GM11168 (cell line): ENCODE results near the gene IFITM5.

Experiments used
- in situ Hi-C: fragments of 300-500 bp; cut with MboI; formaldehyde crosslinking; loops from one replicate; pipeline ENCODE4 v1.12.0; 2022; ENCODE audit warnings: low sequenced_read_pairs; ENCODE audit not compliant: unreplicated experiment

Gene IFITM5

DNA sequence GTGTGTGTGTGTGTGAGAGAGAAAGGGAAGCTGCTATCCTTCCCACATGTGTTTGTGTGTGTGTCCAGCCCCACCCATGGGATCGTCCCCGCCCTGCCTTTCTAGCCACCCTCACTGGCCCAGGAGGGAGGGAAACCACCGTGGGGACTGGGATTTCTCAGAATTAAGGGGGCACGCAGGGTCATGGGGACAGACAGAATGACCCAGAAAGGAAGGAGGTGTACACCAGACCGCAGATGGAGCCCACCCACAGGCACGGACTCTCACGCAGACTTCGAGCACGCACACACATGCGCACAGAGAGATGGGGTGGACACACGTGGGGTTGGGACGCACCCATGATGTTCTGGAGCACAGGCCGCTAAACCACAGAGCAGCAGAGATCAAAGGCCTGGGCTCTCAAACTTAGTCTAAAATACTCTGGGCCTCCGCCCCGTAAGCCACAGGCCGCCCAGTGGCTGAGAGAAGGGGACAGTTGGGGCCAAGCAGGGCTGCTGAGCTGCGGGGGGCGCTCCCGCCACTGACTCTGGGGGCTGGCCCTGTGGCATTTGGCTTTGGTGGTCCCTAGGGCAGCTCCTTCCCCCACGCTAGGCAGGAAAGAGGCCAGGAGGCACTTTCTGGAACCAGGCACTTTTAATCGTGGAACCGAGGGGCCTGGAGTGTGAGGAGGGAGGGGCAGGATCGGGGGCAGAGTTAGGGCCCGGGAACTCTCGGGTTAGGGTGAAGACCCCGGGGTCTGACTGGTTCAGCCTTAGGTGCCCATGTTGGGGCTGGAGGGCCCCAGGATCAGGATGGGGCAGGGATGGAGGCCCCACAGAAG lies 1.5 kb downstream of the IFITM5 start:
- in situ Hi-C loops, result no loop called here

DNA sequence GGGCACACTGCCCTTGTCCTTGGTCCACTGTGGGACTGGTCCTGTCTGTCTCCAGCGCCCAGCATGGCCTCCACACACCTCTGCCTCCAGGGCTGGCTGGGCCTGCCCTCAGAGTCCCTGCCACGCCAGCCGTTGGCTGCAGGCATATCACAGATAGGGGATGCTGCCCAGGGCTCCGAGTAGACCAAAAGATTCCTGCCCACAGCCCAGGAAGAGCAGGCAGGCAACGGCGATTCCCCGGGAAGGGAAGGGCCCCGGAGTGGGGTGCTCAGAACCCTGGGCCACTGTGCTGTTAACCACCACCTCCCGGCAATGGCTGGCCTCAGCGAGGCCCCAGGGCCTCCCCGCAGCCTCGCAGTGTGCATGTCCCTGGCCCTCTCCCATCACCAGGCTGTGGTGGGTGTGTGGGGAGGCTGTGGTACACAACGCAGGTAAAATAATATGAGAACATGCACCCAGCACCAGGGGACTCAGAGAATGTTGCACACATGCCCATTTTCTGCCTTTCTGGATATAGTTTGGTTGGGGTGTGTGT lies 2.2 kb downstream of the IFITM5 start:
- in situ Hi-C loops, result no loop called here

DNA sequence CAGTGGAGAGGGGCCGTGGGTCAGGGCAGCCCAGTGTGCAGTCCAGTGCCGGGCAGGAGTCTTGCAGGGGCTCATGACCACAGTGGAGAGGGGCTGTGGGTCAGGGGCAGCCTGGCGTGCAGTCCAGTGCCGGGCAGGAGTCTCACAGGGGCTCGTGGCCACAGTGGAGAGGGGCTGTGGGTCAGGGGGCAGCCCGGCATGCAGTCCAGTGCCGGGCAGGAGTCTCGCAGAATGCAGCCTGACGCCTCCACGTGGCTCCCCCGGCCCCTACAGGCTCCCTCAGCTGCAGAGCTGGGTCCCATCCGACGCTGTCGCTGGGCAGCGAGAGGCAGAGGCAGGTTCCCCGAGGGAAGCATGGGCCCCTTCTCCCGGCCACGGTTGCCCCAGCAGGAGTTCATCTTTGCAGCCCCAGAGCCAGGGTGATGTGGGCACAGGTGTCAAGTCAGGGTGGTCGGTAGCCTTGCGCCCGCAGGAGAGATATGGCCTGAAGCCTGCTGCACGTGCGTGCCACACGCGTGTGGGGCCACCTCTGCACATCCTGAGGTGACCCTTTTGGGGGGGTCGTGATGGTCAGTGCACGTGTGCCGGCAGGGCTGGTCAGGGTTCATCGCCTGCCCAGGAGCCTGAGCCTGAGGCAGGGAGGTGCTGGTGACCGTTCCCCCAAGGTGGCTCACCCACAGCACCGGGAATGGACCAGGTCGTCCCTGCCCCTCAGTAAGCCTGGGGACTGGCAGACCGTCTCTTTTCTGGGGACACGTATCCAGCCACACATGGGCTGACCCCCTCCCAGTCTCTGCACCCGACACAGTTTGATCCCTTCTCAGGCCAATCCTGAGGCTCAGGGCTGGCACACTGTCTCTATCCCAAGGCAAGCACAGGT lies 2.9 kb downstream of the IFITM5 start:
- in situ Hi-C loops, result no loop called here

DNA sequence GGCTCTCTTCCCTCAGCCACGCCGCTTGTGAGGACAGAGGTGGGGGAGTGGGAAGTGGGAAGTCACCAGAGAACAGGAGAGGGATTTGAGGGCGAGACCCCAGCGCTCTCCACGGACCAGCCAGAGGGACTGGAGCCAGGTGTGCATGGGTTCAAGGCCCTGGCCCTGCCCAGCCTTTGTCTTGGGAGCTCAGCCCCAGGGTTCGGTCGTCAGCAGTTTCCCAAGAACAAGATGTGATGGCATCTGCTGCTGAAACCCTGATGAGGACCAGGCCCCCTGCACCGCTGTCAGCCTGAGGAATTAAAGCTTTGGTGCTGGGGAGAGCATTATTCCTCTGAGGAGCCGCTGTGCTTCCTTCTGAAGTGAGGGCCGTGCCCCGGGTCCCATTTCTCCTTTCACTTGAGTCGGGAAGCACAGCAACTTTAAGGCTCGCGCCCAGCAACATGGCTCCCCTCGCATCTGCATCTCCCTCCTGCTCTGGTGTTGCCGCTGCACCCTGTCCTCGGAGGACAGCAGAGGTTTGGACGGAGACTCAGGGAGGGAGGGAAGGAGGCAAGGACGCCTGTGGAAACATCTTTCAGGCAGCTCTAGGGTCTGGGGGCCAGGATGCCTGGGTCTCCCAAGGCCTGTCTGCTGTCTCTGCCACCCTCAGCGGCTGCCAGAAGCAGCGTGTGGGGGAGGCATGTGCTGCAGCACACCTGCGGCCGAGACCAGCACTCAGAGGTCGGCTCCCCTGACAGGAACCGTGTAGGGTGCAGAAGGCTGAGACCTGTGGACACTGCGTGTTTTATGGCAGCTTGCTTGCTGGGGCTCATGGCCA lies 3.8 kb downstream of the IFITM5 start:
- in situ Hi-C loops, result no loop called here

DNA sequence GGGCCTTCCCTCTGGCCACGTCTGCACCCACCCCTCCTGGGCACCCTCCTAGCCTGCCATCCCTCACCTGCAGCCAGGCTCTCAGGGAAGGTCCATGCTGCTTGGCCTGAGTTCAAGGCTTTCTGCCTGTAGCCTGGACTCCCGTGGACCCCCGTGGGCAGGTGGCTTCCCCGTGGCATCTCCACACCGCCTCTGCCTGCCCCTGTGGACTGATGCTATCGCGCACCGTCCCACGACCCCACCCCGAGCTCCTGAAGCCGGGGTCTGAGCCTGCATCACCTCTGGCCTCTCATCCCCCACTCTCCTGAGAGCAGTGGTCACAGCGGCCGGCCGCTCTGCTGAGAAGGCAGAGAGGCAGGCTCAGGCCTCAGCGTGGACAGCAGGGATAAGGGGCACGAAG lies 4.5 kb downstream of the IFITM5 start:
- in situ Hi-C loops, result no loop called here

DNA sequence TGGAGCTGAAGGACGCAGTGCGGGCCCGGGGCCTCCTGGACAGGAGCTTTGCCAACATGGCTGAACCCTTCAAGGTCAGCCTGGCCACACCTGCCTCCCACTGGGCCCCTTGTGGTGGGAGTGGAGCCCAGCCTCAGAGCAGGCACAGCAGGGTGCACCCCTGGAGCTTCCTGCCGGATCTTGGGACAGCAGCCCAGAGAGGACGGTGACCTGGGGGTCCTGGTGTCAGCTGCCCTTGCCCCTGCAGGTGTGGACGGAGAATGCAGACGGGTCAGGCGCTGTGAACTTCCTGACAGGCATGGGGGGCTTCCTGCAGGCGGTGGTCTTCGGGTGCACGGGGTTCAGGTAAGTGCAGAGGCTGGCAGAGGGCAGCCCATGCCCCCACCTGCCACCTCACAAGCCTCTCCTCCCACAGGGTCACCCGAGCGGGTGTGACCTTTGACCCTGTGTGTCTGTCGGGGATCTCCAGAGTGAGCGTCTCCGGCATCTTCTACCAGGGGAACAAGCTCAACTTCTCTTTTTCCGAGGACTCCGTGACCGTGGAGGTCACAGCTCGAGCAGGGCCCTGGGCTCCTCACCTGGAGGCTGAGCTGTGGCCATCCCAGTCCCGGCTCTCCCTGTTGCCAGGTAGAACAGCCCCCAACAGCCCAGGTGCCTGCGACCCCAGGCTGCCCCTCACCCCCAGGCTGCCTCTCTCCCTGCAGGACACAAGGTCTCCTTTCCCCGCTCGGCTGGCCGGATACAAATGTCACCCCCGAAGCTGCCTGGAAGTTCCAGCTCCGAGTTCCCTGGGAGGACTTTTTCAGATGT lies 5.3 kb downstream of the IFITM5 start:
- in situ Hi-C loops, result no loop called here

DNA sequence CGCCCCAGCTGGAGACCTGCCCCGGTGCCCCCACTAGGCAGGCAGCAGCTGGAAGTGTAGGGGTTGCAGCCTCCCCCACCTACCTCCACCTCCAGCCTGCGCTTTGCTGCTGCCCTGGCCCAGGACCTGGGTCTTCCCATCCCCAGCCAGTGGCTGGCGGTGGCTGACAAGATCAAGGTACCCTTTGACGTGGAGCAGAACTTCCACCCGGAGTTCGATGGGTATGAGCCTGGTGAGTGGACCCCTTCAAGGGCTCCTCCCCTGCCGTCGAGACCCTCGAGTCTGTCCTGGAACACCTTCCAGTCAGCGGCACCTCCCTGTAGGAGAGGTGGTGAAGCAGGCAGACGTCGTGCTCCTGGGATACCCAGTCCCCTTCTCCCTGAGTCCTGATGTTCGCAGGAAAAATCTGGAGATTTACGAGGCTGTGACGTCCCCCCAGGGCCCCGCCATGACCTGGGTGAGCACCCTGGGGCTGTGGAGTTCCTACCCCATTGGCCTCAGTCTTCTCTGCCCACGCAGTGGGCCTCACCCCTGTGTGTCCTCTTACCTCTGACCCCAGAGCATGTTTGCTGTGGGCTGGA lies 6.0 kb downstream of the IFITM5 start:
- in situ Hi-C loops, result no loop called here

DNA sequence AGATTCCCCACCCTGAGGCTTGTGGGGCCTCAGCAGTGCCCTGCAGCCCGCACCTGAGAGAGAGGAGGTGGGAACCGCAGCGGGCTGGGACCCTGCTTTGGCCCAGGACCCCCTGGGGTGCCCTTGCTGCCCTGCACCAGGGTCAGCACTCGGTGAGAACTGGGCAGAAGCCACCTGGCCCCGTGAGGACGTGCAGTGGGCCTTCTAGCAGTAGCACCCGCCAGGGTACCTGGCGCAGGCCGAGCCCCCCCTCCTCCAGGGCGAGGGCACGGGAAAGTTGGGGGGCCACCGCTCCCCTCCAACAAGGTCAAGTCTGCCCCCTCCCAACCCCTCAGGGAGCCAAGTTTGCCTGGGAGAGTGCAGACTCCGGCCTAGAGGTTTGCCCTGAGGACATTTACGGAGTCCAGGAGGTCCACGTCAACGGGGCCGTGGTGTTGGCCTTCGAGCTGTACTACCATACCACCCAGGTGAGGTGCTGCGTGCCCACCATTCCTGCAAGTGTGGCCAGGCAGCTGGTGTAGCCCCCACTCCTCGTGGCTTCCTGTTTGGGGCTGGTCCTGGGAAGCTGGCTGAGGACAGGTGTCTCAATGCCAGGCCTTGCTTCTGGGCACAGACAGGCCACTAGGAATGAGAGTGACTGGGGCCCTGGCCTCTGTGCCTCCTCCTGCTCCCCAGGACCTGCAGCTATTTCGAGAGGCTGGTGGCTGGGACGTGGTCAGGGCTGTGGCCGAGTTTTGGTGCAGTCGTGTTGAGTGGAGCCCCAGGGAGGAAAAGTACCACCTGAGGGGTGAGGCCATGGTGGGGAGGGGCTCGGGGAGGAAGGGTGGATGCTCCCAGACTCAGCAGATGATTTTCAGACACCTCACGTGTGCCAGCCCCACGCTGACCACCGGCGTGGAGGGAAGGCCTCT lies 6.9 kb downstream of the IFITM5 start:
- in situ Hi-C loops, result no loop called here

DNA sequence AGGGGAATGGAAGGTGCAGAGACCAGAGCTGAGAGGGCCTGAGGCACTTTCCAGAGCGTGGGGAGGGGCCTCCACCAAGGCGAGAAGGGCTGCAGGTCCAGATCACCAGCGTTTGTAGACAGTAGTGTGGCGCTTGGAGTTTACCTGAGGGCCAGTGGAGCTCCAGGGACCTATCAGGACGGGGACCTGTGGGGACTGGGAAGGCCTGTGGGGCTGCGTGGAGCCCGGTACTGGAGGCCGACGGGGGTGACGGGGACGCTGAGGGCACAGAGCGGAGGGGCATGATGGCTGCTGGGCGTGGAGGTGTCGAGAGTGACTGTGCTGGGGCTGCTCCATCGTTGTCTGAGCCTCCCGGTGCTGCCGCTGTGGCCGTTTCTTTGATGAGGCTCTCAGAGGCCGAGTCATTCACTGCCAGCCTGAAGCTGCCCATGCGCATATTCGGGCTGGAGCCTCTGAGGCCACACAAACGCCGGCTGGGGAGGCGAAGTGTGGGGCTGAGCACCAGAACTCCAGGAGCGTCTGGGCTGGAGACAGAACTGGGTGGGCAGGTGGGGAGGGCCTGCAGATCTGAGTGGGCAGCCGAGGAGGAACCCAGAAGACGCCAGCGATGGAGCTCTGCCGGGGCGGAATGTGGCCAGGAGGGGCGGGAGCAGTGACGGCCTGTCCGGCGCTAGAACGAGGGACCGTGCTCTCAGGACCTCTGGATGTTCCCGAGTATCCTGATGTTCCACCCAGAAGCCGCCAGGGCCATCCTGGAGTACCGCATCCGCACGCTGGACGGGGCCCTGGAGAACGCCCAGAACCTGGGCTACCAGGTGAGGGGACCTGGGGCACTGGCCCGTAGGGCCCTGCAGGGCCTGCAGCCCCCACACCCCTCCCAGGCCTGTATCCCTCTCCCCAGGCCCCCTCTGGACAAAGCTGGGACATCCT lies 7.8 kb downstream of the IFITM5 start:
- in situ Hi-C loops, result no loop called here

DNA sequence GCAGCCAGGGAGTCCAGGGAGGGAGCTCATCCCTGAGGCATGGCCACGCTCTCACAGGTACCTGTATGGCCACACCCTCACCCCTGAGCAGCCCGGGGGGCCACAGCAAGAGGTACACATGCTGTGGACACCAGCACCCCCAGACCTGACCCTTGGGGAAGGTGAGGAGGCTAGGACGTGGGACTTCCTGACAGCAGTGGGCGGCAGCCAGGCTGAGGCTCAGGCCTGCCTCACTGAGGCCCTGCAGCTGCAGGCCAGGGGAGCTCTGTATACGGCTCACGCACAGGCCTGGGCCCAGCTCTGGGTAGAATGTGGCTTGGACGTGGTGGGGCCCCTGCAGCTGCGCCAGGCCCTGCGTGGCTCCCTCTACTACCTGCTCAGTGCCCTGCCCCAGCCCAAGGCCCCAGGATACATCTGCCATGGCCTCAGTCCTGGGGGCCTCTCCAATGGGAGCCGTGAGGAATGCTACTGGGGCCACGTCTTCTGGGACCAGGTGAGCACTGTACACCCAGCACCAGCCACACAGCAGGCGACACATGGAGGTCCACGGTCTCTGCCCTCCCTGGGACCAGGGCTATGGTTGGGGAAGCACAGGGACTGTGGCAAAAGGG lies 8.6 kb downstream of the IFITM5 start:
- in situ Hi-C loops, result no loop called here

DNA sequence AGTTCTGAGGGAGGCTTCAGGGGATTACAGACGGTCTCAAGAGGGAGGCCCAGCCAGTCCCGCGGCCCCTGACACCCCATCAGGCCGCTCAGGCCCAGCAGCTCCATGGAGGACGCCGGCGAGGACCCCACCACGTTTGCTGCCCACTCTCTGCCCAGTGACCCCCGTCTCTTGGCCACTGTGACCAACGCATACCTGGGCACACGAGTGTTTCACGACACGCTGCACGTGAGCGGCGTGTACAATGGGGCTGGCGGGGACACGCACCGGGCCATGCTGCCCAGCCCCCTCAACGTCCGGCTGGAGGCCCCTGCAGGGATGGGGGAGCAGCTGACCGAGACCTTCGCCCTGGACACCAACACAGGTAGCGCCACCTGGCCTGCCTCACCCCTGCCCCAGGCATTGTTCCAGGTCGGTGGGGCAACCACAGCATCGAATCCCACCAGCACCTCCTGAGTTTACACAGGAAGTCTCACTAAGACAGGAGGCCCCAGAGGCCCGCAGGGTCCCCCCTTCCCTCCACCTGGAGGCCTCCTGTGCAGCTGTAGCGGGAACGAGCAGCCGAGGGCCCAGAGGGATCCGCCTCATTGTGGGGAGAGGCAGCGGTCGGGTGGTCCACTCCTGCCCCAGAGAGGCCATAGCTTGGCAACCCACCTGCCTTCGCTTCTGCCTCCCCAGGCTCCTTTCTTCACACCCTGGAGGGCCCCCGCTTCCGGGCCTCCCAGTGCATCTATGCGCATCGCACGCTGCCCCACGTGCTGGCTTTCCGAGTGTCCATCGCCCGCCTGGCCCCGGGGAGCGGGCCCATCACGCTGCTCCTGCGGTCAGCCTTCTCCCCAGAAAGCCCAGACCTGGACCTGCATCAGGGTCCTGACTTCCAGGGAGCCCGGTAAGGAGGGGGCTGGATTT lies 9.4 kb downstream of the IFITM5 start:
- in situ Hi-C loops, result no loop called here

DNA sequence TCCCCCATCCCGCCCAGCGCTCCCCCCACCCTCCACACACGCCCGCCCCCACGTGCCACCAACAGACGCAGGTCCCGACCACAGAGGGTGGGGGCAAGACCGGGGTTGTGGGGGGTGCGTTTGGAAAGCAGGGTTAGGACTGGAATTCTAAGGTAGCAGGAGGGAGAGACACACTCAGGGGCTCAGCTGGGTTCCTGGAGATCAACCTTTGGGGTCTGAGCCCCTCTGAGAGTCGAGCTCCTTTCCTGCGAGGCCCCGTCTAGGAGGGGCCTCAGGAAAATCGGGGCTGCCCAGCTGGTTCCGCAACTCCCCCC lies 10.0 kb downstream of the IFITM5 start:
- in situ Hi-C loops, result no loop called here

DNA sequence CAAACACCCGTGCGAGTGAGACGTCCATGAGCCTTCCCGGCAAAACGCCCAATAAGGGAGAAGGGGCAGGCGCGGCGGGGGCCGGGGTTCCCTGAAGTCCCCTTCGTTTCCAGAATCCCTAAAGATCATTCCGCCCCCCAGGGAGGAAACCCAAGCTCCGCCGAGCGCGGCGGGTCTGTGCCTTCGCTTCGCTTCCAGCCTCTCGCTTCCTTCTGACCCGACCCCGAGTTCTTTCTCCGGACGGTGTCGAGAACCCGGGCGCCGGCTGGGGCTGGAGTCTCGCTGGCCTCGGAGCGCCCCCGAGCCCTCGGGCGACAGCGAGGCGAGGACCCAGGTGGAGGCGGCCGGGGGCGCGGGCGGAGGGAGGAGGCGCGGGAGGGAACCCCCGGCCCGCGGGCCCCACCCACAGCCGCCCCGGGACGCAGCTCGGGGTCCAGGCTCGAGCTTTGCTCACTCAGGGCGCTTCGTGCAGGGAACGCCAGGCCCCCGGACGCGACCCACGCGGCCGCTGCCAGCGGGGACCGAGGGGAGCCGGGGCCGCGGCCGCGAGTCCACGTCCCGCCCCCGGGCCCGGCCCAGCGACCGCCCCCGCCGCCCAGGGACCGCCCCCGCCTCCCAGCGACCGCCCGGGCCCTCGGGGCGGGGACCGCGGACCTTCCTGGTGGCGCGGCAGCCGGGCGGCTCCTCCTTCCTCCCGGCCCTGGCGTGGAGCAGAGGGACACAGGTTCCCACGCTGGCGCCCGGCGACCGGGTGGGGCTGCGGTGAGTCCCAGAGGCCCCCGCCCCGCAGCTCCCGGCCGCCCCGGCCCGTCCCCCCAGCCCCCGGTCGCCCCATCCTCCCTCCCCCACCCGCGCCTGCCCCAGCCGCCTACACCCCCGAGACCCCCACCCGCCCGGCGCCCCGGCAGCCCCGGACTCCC lies 10.6 kb downstream of the IFITM5 start, which contains the start of gene PGGHG:
PGGHG (plus strand) TSS at position 649 of the 920 bp plus-strand sequence. CDS start 691 bp downstream, outside the sequence.
- in situ Hi-C loops, result no loop called here

DNA sequence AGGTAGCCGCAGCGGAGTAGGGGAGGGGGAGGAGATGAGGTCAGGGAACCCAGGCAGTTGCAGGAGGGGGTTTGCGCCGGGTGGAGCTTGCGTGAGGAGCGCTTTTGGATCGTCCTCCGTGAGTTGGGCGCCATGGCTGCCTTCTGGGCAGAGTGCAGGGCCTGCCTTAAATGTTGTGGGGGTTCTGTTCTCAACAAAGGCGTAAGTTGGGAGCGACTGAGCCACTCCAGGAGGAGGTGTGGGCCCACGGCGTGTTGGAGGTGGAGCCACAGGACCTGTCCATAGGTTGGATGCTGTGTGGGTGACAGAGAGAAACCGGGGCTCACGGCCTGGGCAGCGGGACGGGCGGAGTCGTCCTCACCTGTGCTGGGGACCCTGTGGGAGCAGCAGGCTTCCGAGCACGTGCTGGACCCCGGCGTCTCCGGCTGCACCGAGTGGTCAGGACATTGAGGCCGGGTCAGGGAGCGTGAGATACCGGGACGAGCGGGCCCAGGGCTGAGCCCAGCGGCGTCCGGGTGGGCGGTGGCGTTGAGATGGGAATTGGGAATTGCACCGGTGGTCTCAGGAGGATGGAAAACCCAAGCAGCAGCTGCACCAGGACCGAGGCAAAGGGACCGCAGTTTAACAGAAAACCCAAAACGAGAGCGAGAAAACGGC lies 11.4 kb downstream of the IFITM5 start:
- in situ Hi-C loops, result no loop called here
